Measurements from ENCODE around the gene PUS1. TPM values are rescaled to one million over a fixed set of nuclear protein-coding genes. Genes with fewer than 3 reads are reported as not detected.
"Not testable (repeated sequence)": the region's sequence is repeated elsewhere in the genome, so short reads cannot be mapped to it uniquely, and the experiment has no call there.

Gene PUS1
- total RNA-seq, 1 experiment from 2014 or later = 44.6 TPM

DNA sequence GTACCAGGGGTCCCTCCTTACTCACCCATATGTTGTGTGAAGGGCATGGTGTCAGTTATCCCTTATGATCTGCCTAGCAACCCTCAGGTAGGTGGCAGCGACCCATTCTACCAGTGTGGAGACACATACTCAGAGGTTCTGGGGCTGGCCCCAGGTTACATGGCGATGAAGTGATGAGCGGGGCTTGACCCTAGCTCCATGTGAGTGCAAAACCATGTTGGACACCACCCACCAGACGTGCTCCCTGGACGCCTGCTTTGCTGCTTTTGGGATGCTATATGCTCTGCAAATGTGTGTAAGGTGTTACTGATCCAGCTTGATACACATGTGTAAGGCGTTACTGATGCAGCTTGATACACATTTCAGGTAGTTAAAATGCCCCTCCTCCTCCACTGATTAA is 54.0 kb downstream of the PUS1 start:
- DNase-seq (ENCODE audit: low spot score) = no peak
- in situ Hi-C loops (cut with HindIII; ENCODE audit: low sequenced_read_pairs) = no loop called here

DNA sequence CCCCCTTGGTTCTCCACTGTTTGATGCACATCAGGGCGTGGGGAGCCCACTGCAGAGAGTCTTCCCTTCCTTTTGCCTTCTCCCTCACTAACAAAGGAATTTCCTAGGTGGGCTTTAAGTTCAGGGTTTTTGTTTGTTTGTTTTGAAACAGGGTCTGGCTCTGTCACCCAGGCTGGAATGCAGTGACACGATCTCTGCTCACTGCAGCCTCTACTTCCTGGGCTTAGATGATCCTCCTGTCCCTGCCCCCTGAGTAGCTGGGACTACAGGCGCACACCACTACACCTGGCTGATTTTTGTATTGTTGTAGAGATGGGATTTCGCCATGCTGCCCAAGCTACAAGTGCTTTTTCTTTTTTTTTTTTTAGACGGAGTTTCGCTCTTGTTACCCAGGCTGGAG is 54.5 kb downstream of the PUS1 start:
- in situ Hi-C loops (cut with HindIII; ENCODE audit: low sequenced_read_pairs) = no loop called here
- no peak for DNase-seq (ENCODE audit: low spot score)

DNA sequence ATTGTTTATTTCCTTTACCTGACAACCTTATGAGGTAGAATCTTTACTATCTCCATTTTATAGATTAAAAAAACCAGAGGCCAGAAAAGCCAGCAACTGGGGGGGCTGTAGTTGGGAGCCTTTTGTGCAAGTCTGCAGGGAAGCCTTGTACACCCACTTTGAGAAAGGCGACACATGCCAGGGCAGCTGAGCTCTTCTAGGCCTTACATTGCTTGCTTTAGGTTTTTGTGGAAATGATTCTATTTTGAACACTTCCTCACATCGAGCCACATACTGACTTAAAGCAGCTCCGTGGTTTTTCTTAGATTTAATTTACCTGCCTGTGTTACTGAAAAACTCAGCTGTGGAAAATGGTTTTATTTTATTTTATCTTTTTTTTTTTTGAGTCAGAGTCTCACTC is 55.3 kb downstream of the PUS1 start:
- DNase-seq (ENCODE audit: low spot score) = no peak
- in situ Hi-C loops (cut with HindIII; ENCODE audit: low sequenced_read_pairs) = no loop called here

DNA sequence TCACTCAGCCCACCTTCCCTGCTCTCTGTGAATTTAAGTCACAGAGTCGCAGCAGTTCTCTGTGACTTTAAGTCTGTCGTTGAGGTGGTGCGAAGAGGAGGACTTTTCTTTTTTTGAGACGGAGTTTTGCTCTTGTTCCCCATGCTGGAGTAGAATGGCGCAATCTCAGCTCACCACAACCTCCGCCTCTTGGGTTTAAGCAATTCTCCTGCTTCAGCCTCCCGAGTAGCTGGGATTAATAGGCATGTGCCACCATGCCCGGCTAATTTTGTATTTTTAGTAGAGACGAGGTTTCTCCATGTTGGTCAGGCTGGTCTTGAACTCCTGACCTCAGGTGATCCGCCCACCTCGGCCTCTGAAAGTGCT is 56.4 kb downstream of the PUS1 start:
- in situ Hi-C loops (cut with HindIII; ENCODE audit: low sequenced_read_pairs) = not testable (repeated sequence)

DNA sequence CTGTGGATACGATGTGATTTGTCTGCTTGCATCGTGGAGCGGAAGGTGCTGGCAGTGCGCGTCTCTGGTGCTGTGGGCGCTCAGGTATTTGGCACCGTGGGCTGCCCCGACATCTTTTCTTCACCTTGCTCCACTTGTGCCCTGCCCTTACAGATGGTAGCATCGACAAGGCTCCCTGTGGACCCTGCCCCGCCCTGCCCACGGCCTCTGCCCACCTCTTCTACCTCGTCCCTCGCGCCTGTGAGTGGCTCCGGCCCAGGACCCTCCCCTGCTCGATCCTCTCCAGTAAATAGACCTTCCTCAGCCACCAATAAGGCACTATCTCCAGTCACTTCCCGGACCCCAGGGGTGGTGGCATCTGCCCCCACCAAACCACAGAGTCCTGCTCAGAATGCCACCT is 57.3 kb downstream of the PUS1 start:
- DNase-seq (ENCODE audit: low spot score) = no peak
- in situ Hi-C loops (cut with HindIII; ENCODE audit: low sequenced_read_pairs) = no loop called here

More for the DNA sequence above, 56.4 kb downstream of the PUS1 start:
- DNase-seq (ENCODE audit: low spot score) = not testable (repeated sequence)

DNA sequence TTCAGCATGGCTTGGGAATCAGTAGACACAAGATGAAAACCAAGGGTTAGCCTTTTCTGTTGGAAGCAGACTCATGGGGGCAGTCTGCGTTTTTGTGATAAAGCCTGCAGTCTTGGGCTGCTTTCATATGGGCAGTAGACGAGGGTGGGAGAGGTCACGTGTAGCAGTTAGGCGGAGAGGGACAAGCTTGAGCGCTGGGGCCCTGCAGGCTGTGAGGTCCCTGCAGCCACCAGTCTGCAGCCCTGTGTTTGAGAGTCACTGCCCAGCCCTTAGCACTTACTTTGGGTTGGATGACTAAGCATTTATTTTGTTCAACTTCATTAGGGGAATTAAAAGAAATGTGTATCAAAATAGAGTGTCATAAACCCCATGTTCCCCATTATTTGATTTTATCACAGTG is 57.8 kb downstream of the PUS1 start:
- no peak for DNase-seq (ENCODE audit: low spot score)
- in situ Hi-C loops (cut with HindIII; ENCODE audit: low sequenced_read_pairs) = no loop called here

DNA sequence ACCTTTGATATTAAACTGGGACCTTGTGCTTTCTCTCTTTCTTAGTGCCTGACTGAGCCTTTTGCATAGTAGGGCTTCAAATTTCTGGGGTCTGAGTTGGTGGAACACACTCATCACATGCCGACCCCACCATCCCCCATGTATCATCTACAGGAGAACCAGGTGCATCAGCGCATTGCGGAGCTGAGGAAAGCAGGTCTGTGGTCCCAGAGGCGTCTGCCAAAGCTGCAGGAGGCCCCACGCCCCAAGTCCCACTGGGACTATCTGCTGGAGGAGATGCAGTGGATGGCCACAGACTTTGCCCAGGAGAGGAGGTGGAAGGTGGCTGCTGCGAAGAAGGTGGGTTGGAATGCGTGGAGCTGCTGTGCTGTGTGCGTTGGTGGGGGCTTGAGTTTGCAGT is 58.5 kb downstream of the PUS1 start:
- in situ Hi-C loops (cut with HindIII; ENCODE audit: low sequenced_read_pairs) = no loop called here
- DNase-seq (ENCODE audit: low spot score) = no peak

DNA sequence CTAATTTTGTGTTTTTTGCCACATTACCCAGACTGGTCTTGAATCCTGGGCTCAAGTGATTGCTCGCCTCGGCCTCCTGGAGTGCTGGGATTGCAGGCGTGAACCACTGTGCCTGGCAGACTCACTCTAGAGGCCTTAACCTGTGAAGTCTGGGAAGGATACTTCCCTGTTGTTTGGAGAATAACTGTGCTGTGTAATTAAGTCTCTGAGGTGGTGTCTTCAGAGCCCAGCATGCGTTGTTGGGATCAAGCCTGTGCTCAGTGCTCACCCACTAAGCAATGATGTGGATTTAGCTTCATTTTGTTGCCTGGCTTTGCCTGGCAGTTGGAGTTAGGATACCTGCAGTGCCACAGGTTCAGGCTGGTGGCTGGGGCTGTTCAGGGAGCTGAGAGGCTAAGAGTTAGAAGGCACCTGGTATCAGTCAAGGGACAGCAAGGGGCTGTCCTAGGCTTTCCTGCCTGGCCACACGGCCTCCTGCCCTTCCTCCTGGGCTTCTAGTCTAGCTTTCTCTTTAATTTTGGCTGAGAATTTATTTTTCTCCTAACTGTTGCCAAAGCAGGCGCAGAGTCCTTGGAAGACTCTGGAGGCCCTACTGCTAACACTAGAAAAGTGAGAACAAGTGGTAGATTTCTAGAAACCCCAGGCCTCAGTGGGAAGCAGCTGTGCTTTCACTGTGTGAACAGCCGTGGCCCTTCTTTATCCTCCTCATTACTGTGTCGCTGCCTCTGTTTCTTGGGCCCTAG is 59.1 kb downstream of the PUS1 start:
- peak; percentile 13 for DNase-seq (ENCODE audit: low spot score)
- in situ Hi-C loops (cut with HindIII; ENCODE audit: low sequenced_read_pairs) = no loop called here

DNA sequence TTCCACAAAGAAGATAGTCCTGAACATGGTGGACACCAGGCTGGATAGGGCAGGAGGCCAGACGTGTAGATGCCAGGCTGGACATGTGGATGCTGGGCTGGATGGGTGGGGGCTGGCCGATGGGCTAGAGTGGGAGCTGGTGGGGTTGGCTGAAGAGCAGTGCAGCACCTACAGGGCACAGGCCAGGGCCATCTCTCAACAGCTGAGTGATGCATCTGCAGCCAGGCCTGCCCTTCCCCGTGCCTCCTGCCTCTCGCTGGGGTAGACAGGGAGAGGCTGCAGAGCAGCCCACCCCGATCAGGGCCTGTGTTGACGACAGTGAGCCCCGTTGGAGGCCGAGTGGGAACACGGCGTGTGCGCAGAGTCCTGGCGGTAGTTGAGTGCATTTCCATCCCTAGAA is 59.9 kb downstream of the PUS1 start:
- no peak for DNase-seq (ENCODE audit: low spot score)
- in situ Hi-C loops (cut with HindIII; ENCODE audit: low sequenced_read_pairs) = no loop called here

DNA sequence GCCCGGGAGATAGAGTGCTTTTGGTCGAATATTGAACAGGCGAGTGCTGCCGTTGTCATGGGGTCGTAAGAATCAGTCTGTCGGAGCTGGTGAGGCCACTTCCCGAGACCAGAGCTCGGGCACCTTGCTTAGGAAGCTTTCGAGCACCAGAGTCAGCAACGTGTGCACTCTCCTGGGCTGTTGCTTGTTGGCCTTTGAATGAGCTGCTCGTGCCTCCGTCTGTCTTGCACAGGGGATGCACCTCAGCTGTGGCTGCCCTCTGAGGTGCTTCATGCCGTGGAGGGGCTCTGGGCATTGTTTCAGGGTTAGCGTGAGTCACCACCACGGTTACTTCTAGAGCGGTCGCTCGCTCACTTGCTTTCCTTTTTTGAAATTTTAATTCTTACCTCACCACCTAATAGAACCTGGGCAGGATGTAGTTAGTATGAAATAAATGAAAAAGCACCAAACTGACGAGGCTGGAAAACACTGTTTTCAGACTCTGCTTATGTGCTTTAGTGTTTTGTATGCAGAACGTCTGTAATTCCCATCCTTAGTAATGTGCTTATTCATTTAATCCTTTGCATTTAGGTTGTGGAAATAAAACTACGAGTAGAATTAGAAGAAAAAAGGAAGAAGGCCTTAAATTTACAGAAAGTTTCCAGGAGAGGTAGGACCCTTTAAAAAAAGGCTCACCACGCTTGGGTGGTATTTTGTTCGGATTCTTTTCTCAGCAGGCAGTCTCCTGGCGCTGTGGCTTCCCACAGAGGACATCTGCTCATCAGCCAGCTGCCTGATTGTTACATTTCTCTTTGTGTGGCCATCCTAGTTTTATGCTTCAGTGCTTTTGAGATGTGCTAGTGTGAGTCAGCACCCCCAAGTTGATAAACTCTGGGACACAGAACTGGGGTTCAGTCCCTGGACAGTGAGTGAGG is 61.2 kb downstream of the PUS1 start:
- no peak for DNase-seq (ENCODE audit: low spot score)
- in situ Hi-C loops (cut with HindIII; ENCODE audit: low sequenced_read_pairs) = no loop called here

DNA sequence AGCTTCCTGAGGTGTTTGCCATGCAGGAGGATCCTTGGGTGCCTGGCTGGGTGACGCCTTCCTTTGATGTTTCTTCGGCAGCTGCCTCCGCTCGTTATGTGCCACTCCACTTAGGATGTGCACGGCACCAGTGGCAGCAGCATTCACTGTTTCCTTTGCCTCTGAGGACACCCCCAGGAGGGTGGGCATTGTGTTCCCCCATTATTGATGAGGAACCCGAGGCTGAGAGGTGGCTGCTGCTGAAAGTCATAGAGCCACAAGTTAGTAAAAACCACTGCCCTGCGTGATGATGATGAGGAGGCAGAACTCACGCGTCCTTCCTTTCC is 61.9 kb downstream of the PUS1 start:
- in situ Hi-C loops (cut with HindIII; ENCODE audit: low sequenced_read_pairs) = no loop called here
- no peak for DNase-seq (ENCODE audit: low spot score)

DNA sequence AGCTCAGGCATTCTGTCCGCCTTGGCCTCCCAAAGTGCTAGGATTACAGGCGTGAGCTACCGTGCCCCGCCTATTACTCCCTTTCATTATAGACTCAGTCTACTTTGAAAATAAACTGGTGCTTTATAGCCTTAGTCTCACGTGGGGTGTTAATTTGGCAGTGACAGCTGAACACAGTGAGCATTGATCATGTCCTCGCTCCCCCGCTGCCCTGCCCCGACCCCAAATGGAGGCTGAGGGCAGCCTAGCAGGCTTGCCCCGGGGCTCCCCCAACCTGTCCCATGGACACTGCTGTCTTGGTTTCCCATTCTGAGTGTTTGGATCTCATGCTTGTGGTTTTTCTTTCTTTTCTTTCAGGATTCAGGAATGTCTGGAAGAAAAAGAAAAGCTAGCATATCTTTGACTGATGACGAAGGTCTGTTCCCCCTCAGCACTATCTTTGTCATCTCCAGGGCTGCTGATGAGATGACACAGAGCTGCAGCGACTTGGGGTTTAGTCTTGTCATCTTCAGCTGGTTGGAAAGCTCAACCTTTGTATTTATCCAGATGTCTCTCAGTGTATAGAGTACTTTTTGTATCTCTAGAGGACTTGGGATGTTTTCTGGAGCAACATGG is 62.8 kb downstream of the PUS1 start:
- DNase-seq (ENCODE audit: low spot score) = no peak
- in situ Hi-C loops (cut with HindIII; ENCODE audit: low sequenced_read_pairs) = no loop called here

DNA sequence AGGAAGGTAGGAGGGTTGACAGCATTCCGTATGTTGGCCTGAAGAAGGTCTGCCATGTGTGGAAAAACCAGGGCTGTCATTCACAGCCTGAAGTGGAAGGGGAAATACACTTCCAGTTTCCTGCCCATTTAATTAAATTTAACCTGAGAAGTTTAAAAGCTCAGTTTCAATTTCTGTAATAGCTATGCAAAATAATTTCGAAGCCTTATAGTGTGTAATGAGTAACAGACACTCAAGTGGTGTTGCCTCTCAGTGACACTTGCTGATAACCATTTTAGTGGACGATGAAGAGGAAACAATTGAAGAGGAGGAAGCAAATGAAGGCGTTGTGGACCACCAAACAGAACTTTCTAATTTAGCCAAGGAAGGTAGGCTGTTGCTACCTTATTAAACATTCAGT is 65.5 kb downstream of the PUS1 start:
- in situ Hi-C loops (cut with HindIII; ENCODE audit: low sequenced_read_pairs) = no loop called here
- DNase-seq (ENCODE audit: low spot score) = no peak

Other genes starting within 250 kb of the PUS1 start
- gene SFSWAP, start 218.2 kb upstream of the PUS1 start, total RNA-seq (2014; rRNA removed; shearing (Covaris generic)) = 21.4 and 23.7 TPM in 2 replicates
- gene MMP17, start 100.9 kb upstream of the PUS1 start, total RNA-seq (2014; rRNA removed; shearing (Covaris generic)) = 2.0 and 3.4 TPM in 2 replicates
- 2.3 and 11.1 TPM in 2 replicates for gene ULK1, start 34.7 kb upstream of the PUS1 start, total RNA-seq (2014; rRNA removed; shearing (Covaris generic))
- 5.2 and 5.5 TPM in 2 replicates for gene EP400, start 20.7 kb downstream of the PUS1 start, total RNA-seq (2014; rRNA removed; shearing (Covaris generic))
- gene DDX51, start 215.0 kb downstream of the PUS1 start, total RNA-seq (2014; rRNA removed; shearing (Covaris generic)) = 24.9 and 28.9 TPM in 2 replicates
- 40.0 and 44.1 TPM in 2 replicates for gene NOC4L, start 215.2 kb downstream of the PUS1 start, total RNA-seq (2014; rRNA removed; shearing (Covaris generic))

Data from G401 (cell line).